IMR-90 (cell line): ENCODE measurements around the gene MYH11. TPM values are rescaled to one million over a fixed set of nuclear protein-coding genes. Genes with fewer than 3 reads are reported as not detected.

Experiments used
- ATAC-seq: fragments of 200-7000 bp; cut with Tn5 transposase; 2 replicates; pipeline ENCODE4 v1.9.1; 2020; ENCODE audit warnings: low read depth, mild to moderate bottlenecking, moderate library complexity
- BruUV-seq: library from RNA; stranded (reverse); fragments of 400-500 nt; replicated peaks from 2 replicates; lab custom pipeline; 2021; lab: Mats Ljungman, UMichigan
- CTCF ChIA-PET: fragments of 300-600 bp; formaldehyde crosslinking; extraction: SDS; loops from one replicate; lab custom pipeline; 2021; ENCODE audit warnings: antibody characterized with exemption; lab: Yijun Ruan, JAX
- POLR2A ChIA-PET: fragments of 300-600 bp; sonication (Branson Sonifier 250); formaldehyde crosslinking; loops from one replicate; lab custom pipeline; 2022; ENCODE audit warnings: antibody characterized with exemption; ENCODE audit not compliant: unreplicated experiment; lab: Charles Lee
- DNase-seq: peaks from one replicate; pipeline ENCODE4 v3.0.0; 2013
- H2AFZ ChIP-seq: replicated peaks from 2 replicates; pipeline ENCODE3; 2013; ENCODE audit warnings: low read length, mild to moderate bottlenecking; ENCODE audit not compliant: poor library complexity
- H2AK5ac ChIP-seq: 2 replicates; pipeline ENCODE4 v1.6.1; 2013; ENCODE audit warnings: low read depth, low read length, inconsistent platforms
- H2AK9ac ChIP-seq: replicated peaks from 2 replicates; pipeline ENCODE3; 2013; ENCODE audit warnings: mild to moderate bottlenecking, low read depth, low read length, moderate library complexity; ENCODE audit not compliant: poor library complexity
- H2BK120ac ChIP-seq: 2 replicates; pipeline ENCODE4 v1.6.1; 2013; ENCODE audit warnings: low read depth, low read length, inconsistent platforms
- H2BK15ac ChIP-seq: 3 replicates; pipeline ENCODE4 v1.6.1; 2013; ENCODE audit warnings: low read depth, low read length, inconsistent platforms
- H2BK20ac ChIP-seq: 2 replicates; pipeline ENCODE4 v1.6.1; 2013; ENCODE audit warnings: low read depth, mild to moderate bottlenecking, inconsistent platforms, low read length, moderate library complexity
- H2BK5ac ChIP-seq: 2 replicates; pipeline ENCODE4 v1.6.1; 2013; ENCODE audit warnings: mild to moderate bottlenecking, low read depth, low read length, inconsistent platforms; ENCODE audit not compliant: poor library complexity, severe bottlenecking
- H3K14ac ChIP-seq: replicated peaks from 2 replicates; pipeline ENCODE4 v1.6.1; 2013; ENCODE audit warnings: low read depth, low read length, inconsistent platforms
- H3K18ac ChIP-seq: 2 replicates; pipeline ENCODE4 v1.6.1; 2013; ENCODE audit warnings: low read depth, low read length, control low read depth
- H3K23ac ChIP-seq: 2 replicates; pipeline ENCODE4 v1.6.1; 2013; ENCODE audit warnings: low read depth, low read length, inconsistent platforms
- H3K27ac ChIP-seq: 2 replicates; pipeline ENCODE4 v1.5.1; 2013; ENCODE audit warnings: mild to moderate bottlenecking, control low read depth, low read length; ENCODE audit not compliant: insufficient read depth
- H3K27me3 ChIP-seq: 2 replicates; pipeline ENCODE4 v1.6.1; 2013; ENCODE audit warnings: low read length; ENCODE audit not compliant: control insufficient read depth, insufficient read depth
- H3K36me3 ChIP-seq: 2 replicates; pipeline ENCODE4 v1.6.1; 2013; ENCODE audit warnings: low read length, mixed read lengths; ENCODE audit not compliant: control insufficient read depth, insufficient read depth
- H3K4ac ChIP-seq: 2 replicates; pipeline ENCODE4 v1.6.1; 2013; ENCODE audit warnings: low read depth, low read length, inconsistent platforms
- H3K4me1 ChIP-seq: 2 replicates; pipeline ENCODE4 v1.6.1; 2013; ENCODE audit warnings: low read length, mixed read lengths; ENCODE audit not compliant: control insufficient read depth, insufficient read depth
- H3K4me2 ChIP-seq: 2 replicates; pipeline ENCODE4 v1.6.1; 2013; ENCODE audit warnings: low read depth, mild to moderate bottlenecking, control low read depth, low read length, moderate library complexity
- H3K4me3 ChIP-seq: 2 replicates; pipeline ENCODE4 v1.5.1; 2013; ENCODE audit warnings: low read depth, mild to moderate bottlenecking, control low read depth, low read length, moderate library complexity; ENCODE audit not compliant: insufficient read depth
- H3K56ac ChIP-seq: 2 replicates; pipeline ENCODE4 v1.6.1; 2013; ENCODE audit warnings: low read length, inconsistent platforms; ENCODE audit not compliant: insufficient read depth; ENCODE audit errors: extremely low read depth
- H3K79me1 ChIP-seq, 2 experiments: 2 replicates each; pipeline ENCODE4 v1.6.1; 2013; ENCODE audit warnings: low read length in 2 of 2, inconsistent platforms in 1 of 2, low read depth in 1 of 2
- H3K9ac ChIP-seq: 2 replicates; pipeline ENCODE4 v1.6.1; 2013; ENCODE audit warnings: low read depth, low read length, control low read depth
- H3K9me1 ChIP-seq: 2 replicates; pipeline ENCODE4 v1.6.1; 2013; ENCODE audit warnings: low read length, inconsistent platforms; ENCODE audit not compliant: insufficient read depth
- H3K9me3 ChIP-seq: 2 replicates; pipeline ENCODE4 v1.6.1; 2013; ENCODE audit warnings: low read length; ENCODE audit not compliant: control insufficient read depth, insufficient read depth
- H4K20me1 ChIP-seq: 2 replicates; pipeline ENCODE4 v1.6.1; 2013; ENCODE audit warnings: low read length, inconsistent platforms; ENCODE audit not compliant: insufficient read depth
- H4K5ac ChIP-seq: 2 replicates; pipeline ENCODE4 v1.6.1; 2013; ENCODE audit warnings: mild to moderate bottlenecking, low read depth, low read length, control low read depth
- H4K8ac ChIP-seq, 2 experiments: 2 replicates each; pipeline ENCODE4 v1.6.1; 2013; ENCODE audit warnings: low read depth in 2 of 2, low read length in 2 of 2, control low read depth in 1 of 2, inconsistent platforms in 1 of 2
- H4K91ac ChIP-seq: 2 replicates; pipeline ENCODE4 v1.6.1; 2013; ENCODE audit warnings: low read depth, low read length, inconsistent platforms; ENCODE audit not compliant: insufficient read depth
- CEBPB ChIP-seq: IDR thresholded peaks from 2 replicates; pipeline ENCODE4 v1.6.1; 2012; ENCODE audit warnings: low read depth, low read length, improper control_type of control experiment
- CTCF ChIP-seq: conservative IDR thresholded peaks from 2 replicates; pipeline ENCODE4 v1.5.1; 2012; ENCODE audit warnings: mild to moderate bottlenecking, low read depth, low read length, improper control_type of control experiment
- ELK1 ChIP-seq: fragments of 150-350 bp; IDR thresholded peaks from 2 replicates; pipeline ENCODE4 v1.6.1; 2016; ENCODE audit warnings: low read depth, mild to moderate bottlenecking, low read length, moderate library complexity, borderline replicate concordance
- MAZ ChIP-seq: IDR thresholded peaks from 2 replicates; pipeline ENCODE4 v1.6.1; 2012; ENCODE audit warnings: low read depth, mild to moderate bottlenecking, low read length, improper control_type of control experiment, moderate library complexity, borderline replicate concordance
- MXI1 ChIP-seq: IDR thresholded peaks from 2 replicates; pipeline ENCODE4 v1.6.1; 2012; ENCODE audit warnings: low read depth, mild to moderate bottlenecking, low read length, moderate library complexity, borderline replicate concordance
- POLR2A ChIP-seq: IDR thresholded peaks from 2 replicates; pipeline ENCODE4 v1.6.1; 2012; ENCODE audit warnings: mild to moderate bottlenecking, low read depth, low read length
- RAD21 ChIP-seq: IDR thresholded peaks from 2 replicates; pipeline ENCODE4 v1.6.1; 2012; ENCODE audit warnings: low read length, improper control_type of control experiment
- RFX5 ChIP-seq: IDR thresholded peaks from 2 replicates; pipeline ENCODE4 v1.8.0; 2012; ENCODE audit warnings: low read depth, mild to moderate bottlenecking, low read length, moderate library complexity
- SMC3 ChIP-seq: fragments of 150-350 bp; IDR thresholded peaks from 2 replicates; pipeline ENCODE4 v1.6.1; 2016; ENCODE audit warnings: low read depth, mild to moderate bottlenecking, antibody characterized with exemption, low read length, moderate library complexity
- USF2 ChIP-seq: fragments of 150-350 bp; IDR thresholded peaks from 2 replicates; pipeline ENCODE4 v1.6.1; 2017; ENCODE audit warnings: mild to moderate bottlenecking, antibody characterized with exemption, low read length, low read depth
- WGBS, 2 experiments: methylation state at CpG; one replicate each; pipeline versions ENCODE4 v1.1.5 to v1.1.7; 2013; ENCODE audit warnings: missing lambda C conversion rate in 2 of 2; ENCODE audit not compliant: insufficient read length in 1 of 2; ENCODE audit errors: extremely low coverage in 2 of 2; 5-methylcytosine and 5-hydroxymethylcytosine counted together
- dilution Hi-C: fragments of 300-500 bp; cut with HindIII; formaldehyde crosslinking; loops from one replicate; pipeline ENCODE4 v1.14.3; 2018; ENCODE audit warnings: low sequenced_read_pairs; ENCODE audit not compliant: unreplicated experiment
- in situ Hi-C: fragments of 300-500 bp; cut with MboI; formaldehyde crosslinking; loops from 3 replicates; pipeline ENCODE4 v1.14.3; 2019; ENCODE audit warnings: low sequenced_read_pairs, inconsistent platforms, mixed read lengths
- intact Hi-C: fragments of 100-400 bp; cut with micrococcal nuclease; formaldehyde crosslinking; loops from 2 replicates; pipeline ENCODE4 v1.10.0; 2022
- polyA plus RNA-seq, 3 experiments: library from polyadenylated mRNA; depleted of rRNA; stranded (reverse); fragments of >200 nt; gene quantifications; 2 replicates each; pipeline ENCODE4 v1.2.3, GENCODE V29; 2012; ENCODE audit warnings: low replicate concordance in 1 of 3
- total RNA-seq: library from RNA; depleted of rRNA; stranded (reverse); fragments of >200 nt; gene quantifications from 2 replicates; pipeline ENCODE4 v1.2.3, GENCODE V29; 2012

Gene MYH11
- total and polyA plus RNA-seq, 2 of the 4 experiments (the other 2 are of a cell fraction) = under 0.01 to 0.12 TPM

GRCh38 chr16:15820837-15821236 lies 36.0 kb downstream of the MYH11 start:
- no peak overlapping the region for H4K5ac ChIP-seq
- POLR2A ChIA-PET = no interaction called here
- intact Hi-C loops = loop anchor here (5.0 kb wide), 1 partner anchor 54 kb away; no protein-coding TSS in a partner anchor

More at GRCh38 chr16:15820837-15821236, 36.0 kb downstream of the MYH11 start:
- no peak overlapping the region for H3K14ac ChIP-seq
- no peak overlapping the region for H2AK5ac ChIP-seq
- no peaks in the 10 kb centered on the region for H3K9me1 ChIP-seq
- no peak overlapping the region for H2BK20ac ChIP-seq
- H3K4me3 ChIP-seq = no peak overlapping the region
- no peak overlapping the region for H2BK5ac ChIP-seq
- no peaks in the 10 kb centered on the region for H4K20me1 ChIP-seq
- no peak for DNase-seq
- no peaks in the 10 kb centered on the region for H3K36me3 ChIP-seq
- TF ChIP-seq ELK1 = no peak
- no peak for TF ChIP-seq CTCF
- no peak for TF ChIP-seq POLR2A
- no peak for TF ChIP-seq RFX5
- no peak for TF ChIP-seq CEBPB
- no peak for TF ChIP-seq SMC3
- no peak for TF ChIP-seq MXI1
- TF ChIP-seq RAD21 = no peak
- TF ChIP-seq MAZ = no peak
- TF ChIP-seq USF2 = no peak
- H3K27me3 ChIP-seq = peaks cover 9% of the 10 kb centered on the region
- H3K4me2 ChIP-seq = no peak overlapping the region
- H3K79me1 ChIP-seq = no peaks in the 10 kb centered on the region
- H3K4me1 ChIP-seq = no peaks in the 10 kb centered on the region
- no peak overlapping the region for H3K18ac ChIP-seq
- H2BK120ac ChIP-seq = no peak overlapping the region
- BruUV-seq = no TSS peak
- no peak for ATAC-seq
- no peak overlapping the region for H4K91ac ChIP-seq
- CTCF ChIA-PET = interaction anchor here (0.9 to 1.1 kb wide), 4 partner anchors 31 to 57 kb away, joined by 3 read pairs; no protein-coding TSS in a partner anchor
- no peak overlapping the region for H3K23ac ChIP-seq
- H3K4ac ChIP-seq = no peak overlapping the region
- no peak overlapping the region for H3K9ac ChIP-seq
- 95% methylated on average over 3 of the region's 7 CpGs; no CpG with 5 or more reads in 1 of the 2 experiments for WGBS, 2 experiments
- H2AFZ ChIP-seq = no peak overlapping the region
- in situ Hi-C loops = no loop called here
- no peak overlapping the region for H3K27ac ChIP-seq
- H3K9me3 ChIP-seq = no peaks in the 10 kb centered on the region; the same call in 1 of the 2 replicates
- no peak overlapping the region for H2AK9ac ChIP-seq
- H2BK15ac ChIP-seq = no peak overlapping the region
- dilution Hi-C loops = no loop called here
- no peak overlapping the region for H3K56ac ChIP-seq
- H4K8ac ChIP-seq = no peak overlapping the region
